Stimulated activated naive CD8-positive, alpha-beta T cell treated with anti-CD3 and anti-CD28 coated beads, Interleukin-15, Interleukin-2, amounts not matched to agents 100 ng/mL and 50 ng/mL, for 24 hours (primary cell): ENCODE results near the gene TYW5.

Experiments
- H3K27ac Mint-ChIP-seq: one replicate; pipeline ENCODE4 v1.8.0; 2021; ENCODE audit warnings: mild to moderate bottlenecking, mixed read lengths
- H3K27me3 Mint-ChIP-seq: one replicate; pipeline ENCODE4 v1.8.0; 2021; ENCODE audit warnings: mixed read lengths
- H3K36me3 Mint-ChIP-seq: one replicate; pipeline ENCODE4 v1.8.0; 2021; ENCODE audit warnings: low read depth, mixed read lengths
- H3K4me1 Mint-ChIP-seq: one replicate; pipeline ENCODE4 v1.8.0; 2021; ENCODE audit warnings: low read depth, mixed read lengths
- H3K4me3 Mint-ChIP-seq: one replicate; pipeline ENCODE4 v1.8.0; 2021; ENCODE audit warnings: mild to moderate bottlenecking, mixed read lengths
- H3K9me3 Mint-ChIP-seq: one replicate; pipeline ENCODE4 v1.8.0; 2021; ENCODE audit warnings: mixed read lengths

TYW5 gene, protein sequence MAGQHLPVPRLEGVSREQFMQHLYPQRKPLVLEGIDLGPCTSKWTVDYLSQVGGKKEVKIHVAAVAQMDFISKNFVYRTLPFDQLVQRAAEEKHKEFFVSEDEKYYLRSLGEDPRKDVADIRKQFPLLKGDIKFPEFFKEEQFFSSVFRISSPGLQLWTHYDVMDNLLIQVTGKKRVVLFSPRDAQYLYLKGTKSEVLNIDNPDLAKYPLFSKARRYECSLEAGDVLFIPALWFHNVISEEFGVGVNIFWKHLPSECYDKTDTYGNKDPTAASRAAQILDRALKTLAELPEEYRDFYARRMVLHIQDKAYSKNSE

DNA sequence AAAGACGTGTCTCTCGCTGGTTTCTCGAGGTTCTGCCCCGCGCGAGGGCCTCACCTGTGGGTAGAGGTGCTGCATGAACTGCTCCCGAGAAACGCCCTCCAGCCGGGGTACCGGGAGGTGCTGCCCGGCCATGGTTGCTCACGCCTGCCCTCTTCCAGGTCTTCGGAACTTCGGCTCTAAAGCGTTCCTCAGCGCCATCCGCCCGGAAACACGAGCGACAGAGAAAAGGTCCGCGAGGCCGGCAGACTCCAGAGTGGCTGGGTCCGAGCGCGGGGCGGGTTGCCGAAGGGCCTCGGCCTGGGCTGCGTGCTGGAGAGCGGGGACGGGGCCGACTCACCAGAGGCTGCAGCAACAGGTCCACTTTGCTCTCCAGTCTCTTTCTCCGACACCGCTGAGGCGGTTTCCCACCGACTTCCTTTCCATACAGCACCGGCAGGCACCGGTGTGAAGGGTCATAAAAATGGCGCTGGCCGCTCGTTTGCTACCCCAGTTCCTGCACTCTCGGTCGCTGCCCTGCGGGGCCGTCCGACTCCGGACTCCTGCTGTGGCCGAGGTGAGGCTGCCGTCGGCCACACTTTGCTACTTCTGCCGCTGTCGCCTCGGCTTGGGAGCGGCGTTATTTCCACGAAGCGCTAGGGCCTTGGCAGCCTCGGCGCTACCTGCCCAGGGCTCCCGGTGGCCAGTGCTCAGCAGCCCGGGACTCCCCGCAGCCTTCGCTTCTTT, at the start of gene TYW5, which contains the start of gene MAIP1:
Gene TYW5 (minus strand): TSS at position 153 of the 723 bp plus-strand sequence. CDS start 21 bp downstream, at position 132.
Gene MAIP1 (plus strand): TSS at position 244 of the 723 bp plus-strand sequence. CDS start 217 bp downstream, at position 461.
- H3K27me3 Mint-ChIP-seq: no peaks in the 10 kb centered on the region
- peaks cover 50% of the 10 kb centered on the region for H3K4me1 Mint-ChIP-seq
- H3K27ac Mint-ChIP-seq: peak within 1 kb of the TSS; percentile 98
- peaks cover 34% of the 10 kb centered on the region for H3K36me3 Mint-ChIP-seq
- peak within 1 kb of the TSS; percentile 100 for H3K4me3 Mint-ChIP-seq
- H3K9me3 Mint-ChIP-seq: no peaks in the 10 kb centered on the region

DNA sequence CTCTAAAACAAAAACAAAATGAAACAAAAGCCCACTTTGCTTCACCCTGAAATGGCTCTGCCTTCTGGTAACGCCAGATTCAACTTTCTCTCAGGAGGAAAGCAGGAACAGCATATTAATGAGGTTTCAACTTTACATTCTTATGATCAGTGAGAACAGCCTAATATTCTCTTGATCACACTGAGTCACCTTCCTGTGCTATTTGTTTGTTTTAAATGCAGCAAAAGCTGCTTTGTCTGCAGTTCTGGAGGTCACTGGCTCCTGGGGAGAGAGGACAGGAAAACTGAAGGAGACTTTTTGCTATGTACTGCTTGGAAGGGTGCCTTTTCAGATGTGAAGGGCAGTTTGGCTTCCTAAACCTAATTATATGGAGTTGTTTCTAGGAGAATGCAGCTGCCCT, 48.2 kb upstream of the TYW5 start:
- H3K27me3 Mint-ChIP-seq: peaks cover 13% of the 10 kb centered on the region
- no peak overlapping the region for H3K27ac Mint-ChIP-seq
- no peak overlapping the region for H3K4me3 Mint-ChIP-seq
- peaks cover 8% of the 10 kb centered on the region for H3K9me3 Mint-ChIP-seq
- H3K36me3 Mint-ChIP-seq: no peaks in the 10 kb centered on the region
- no peaks in the 10 kb centered on the region for H3K4me1 Mint-ChIP-seq

DNA sequence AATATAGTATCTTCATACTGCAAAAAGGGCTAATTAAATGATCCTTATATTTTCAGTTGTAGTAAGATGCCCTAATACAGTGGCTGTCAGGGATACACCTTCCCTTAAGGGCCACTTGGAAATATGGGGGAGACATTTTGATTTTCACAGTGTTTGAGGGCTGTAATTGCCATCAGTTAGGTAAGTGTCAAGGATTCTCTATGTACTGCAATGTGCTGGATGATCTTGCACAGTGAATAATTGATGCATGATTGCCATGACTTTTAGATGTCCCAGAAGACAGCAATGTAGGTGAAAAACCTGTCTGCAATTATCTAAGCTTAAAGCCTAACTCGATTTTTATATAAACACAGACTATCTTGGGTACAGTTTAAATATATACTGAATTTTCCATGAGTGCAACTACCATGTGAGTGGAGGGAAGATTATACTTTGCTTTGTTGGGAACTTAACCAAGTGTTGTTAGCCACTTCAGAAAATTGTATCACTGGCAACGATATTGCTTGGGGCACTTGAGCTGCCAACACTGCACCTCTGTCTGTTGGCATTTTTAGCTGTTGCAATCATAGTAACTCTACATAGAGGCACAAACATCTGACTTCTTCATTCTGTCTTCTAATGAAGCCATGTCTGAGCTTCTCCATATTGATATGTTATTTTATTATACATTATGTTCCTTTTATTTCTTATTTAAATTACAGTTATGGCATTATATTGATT, 45.3 kb upstream of the TYW5 start:
- H3K9me3 Mint-ChIP-seq: peaks cover 4% of the 10 kb centered on the region
- H3K27me3 Mint-ChIP-seq: peaks cover 10% of the 10 kb centered on the region
- H3K4me3 Mint-ChIP-seq: no peak overlapping the region
- H3K4me1 Mint-ChIP-seq: no peaks in the 10 kb centered on the region
- no peaks in the 10 kb centered on the region for H3K36me3 Mint-ChIP-seq
- H3K27ac Mint-ChIP-seq: no peak overlapping the region

DNA sequence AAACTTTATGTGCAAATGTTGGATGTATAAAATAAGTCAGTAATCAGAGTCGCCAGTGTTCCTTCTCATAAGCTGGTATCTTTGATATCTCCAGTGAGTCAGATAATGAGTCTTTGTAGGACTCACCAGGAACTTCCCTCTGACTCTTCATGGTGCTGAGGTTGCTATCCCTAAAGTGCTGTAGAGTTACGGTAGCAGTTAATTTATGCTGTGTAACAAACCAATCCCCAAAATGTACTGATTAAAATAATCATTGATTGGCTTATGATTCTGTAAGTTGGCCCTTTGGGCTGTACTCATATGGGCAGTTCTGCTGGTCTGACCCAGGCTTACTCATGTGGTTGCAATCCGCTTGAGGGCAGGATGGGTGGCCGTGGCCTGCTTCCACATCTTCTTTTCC, 43.9 kb upstream of the TYW5 start:
- Mint-ChIP-seq H3K4me3 (no peak overlapping the region), H3K9me3 (no peaks in the 10 kb centered on the region), H3K36me3 (no peaks in the 10 kb centered on the region), H3K4me1 (no peaks in the 10 kb centered on the region), H3K27me3 (peaks cover 10% of the 10 kb centered on the region), H3K27ac (no peak overlapping the region)

DNA sequence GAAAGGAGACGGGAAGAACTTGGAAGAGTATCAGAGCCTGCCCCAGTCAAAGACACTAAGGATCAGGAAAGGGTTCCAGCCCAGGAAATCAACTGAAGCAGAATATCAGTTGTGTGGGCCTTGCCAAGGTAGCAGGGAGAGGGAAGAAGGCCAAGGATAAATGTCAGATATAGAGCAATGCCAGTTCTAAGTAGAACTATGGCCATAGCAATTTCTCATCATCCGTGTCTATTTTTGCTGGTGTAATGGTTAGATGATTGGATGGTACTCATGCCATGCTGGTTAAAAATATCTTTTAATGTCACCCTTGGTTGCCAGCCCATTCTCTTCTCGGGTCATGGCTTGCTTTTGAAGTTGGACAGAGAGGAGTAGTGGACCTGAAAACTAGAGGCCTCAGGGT, 42.0 kb upstream of the TYW5 start:
- no peaks in the 10 kb centered on the region for H3K9me3 Mint-ChIP-seq
- H3K4me1 Mint-ChIP-seq: no peaks in the 10 kb centered on the region
- H3K27me3 Mint-ChIP-seq: no peaks in the 10 kb centered on the region
- H3K27ac Mint-ChIP-seq: no peak overlapping the region
- no peak overlapping the region for H3K4me3 Mint-ChIP-seq
- no peaks in the 10 kb centered on the region for H3K36me3 Mint-ChIP-seq

DNA sequence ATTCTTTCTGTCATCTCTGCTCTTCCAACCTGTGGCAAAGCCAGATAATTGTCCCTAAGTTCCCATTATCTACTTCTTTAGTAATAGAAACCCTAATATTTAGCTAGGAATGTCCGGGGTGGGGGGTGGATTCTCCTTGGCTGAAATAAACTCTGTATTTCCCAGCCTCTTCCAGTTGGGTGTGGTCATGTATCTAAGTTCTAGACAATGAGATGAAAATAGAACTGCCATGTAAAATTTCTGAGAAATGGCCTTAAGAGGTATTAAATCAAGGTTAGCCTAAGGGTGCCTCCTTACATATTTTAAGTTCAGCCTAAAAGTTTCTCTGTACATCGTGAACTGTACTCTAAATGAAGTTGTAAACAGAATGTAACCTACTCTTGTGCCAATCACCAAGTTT, 39.6 kb upstream of the TYW5 start:
- Mint-ChIP-seq H3K27me3 (no peaks in the 10 kb centered on the region), H3K27ac (no peak overlapping the region), H3K4me3 (no peak overlapping the region), H3K9me3 (no peaks in the 10 kb centered on the region), H3K36me3 (no peaks in the 10 kb centered on the region), H3K4me1 (no peaks in the 10 kb centered on the region)

DNA sequence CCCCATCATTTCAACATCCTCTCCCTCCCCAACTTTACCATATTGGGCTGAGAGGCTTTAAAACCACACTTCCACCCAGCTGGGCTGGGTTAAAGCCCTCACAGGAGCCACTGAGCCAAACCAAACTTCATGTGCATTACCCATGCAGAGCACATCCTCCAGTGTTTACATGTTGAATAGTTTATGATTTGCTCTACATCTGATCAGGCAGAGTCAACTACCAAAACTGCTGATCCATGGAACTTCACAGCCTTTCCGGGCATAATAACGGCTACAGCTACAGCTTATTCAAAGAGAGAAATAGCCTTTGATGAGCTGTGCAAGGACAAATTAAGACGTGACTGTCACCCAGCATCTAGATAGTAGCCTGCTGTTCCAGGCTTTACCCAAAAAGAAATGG, 39.1 kb upstream of the TYW5 start:
- H3K4me3 Mint-ChIP-seq: no peak overlapping the region
- H3K27me3 Mint-ChIP-seq: no peaks in the 10 kb centered on the region
- H3K9me3 Mint-ChIP-seq: no peaks in the 10 kb centered on the region
- no peak overlapping the region for H3K27ac Mint-ChIP-seq
- H3K36me3 Mint-ChIP-seq: no peaks in the 10 kb centered on the region
- H3K4me1 Mint-ChIP-seq: no peaks in the 10 kb centered on the region

DNA sequence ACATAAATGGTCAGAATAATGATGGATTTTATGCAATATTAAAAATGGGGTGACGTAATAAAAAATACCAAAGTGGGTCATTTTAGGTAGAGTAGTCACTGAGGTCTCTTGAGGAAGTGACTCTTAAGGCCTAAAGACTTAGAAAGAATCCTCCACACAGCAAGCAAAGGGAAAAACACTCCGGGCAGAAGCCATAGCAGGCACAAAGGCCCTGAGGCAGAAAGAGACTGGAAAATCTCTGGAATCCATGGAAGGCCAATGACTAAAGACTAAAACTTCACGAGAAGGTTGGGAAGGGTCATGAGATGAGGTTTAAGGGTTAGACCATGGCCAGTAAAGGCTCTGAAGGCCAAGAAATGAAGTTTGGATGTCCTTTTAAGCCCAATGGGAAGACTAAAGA, 37.0 kb upstream of the TYW5 start:
- H3K9me3 Mint-ChIP-seq: no peaks in the 10 kb centered on the region
- H3K27me3 Mint-ChIP-seq: no peaks in the 10 kb centered on the region
- no peaks in the 10 kb centered on the region for H3K4me1 Mint-ChIP-seq
- H3K4me3 Mint-ChIP-seq: no peak overlapping the region
- H3K27ac Mint-ChIP-seq: no peak overlapping the region
- no peaks in the 10 kb centered on the region for H3K36me3 Mint-ChIP-seq

DNA sequence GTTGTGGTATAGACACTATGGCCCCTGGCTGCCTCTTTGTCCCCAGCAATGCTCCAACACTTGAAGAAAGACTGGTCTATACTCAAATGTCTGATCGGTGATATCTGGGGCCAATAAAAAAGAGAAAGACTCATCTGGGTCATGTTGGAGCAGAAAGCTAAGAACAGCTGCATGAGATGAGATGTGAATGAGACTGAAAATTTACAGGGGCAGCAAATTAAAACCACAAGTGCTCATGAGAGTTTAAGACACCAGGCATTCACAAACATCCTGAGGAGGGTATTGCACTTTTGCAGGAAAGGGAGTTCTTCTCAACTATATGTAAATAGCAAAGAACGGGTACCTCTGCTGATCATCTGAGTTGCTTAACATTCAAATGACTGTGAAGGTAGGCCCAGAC, 36.4 kb upstream of the TYW5 start:
- Mint-ChIP-seq H3K4me1 (no peaks in the 10 kb centered on the region), H3K27ac (no peak overlapping the region), H3K4me3 (no peak overlapping the region), H3K27me3 (no peaks in the 10 kb centered on the region), H3K9me3 (no peaks in the 10 kb centered on the region), H3K36me3 (no peaks in the 10 kb centered on the region)

DNA sequence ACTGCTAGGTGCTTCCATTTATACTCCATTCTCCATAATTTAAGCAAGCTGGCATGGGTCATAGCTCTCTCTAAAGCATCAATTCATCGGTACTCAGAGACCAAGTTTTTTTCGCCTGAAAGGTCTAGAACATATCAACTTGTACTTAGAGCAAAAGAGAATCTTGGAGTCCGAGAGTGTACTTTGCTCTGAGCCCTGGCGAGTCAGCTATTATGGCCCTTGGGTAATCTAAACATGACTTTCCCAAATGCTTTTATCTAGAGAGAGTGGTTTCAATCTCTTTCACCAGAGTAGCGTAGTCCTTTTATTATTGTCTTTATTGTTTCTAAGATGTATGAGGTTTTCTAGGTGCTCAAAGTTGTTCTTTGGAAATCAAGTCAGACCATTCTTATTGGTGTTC, 34.5 kb upstream of the TYW5 start:
- H3K27me3 Mint-ChIP-seq: no peaks in the 10 kb centered on the region
- no peak overlapping the region for H3K4me3 Mint-ChIP-seq
- no peaks in the 10 kb centered on the region for H3K36me3 Mint-ChIP-seq
- no peak overlapping the region for H3K27ac Mint-ChIP-seq
- no peaks in the 10 kb centered on the region for H3K4me1 Mint-ChIP-seq
- no peaks in the 10 kb centered on the region for H3K9me3 Mint-ChIP-seq

DNA sequence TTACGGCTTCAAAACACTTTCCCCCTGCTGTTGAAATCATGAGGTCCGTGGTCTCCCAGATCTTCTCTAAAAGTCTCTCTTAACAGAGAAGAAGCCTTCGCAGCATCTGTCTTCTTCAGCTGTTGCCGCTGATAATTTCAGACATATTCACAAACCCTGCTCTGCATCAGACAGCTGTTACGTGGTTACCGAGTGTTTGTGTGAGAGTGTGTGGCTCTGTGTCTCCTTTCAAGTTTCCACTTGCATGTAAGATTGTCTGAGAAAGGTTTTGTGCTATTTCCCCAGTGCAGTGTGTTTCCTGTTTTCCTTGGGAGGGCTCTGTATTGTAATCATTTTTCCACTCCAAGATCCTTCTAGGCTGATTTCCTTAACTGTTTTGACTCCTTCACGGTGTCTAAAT, 32.9 kb upstream of the TYW5 start:
- Mint-ChIP-seq H3K4me1 (no peaks in the 10 kb centered on the region), H3K27ac (no peak overlapping the region), H3K36me3 (no peaks in the 10 kb centered on the region), H3K27me3 (no peaks in the 10 kb centered on the region), H3K4me3 (no peak overlapping the region), H3K9me3 (no peaks in the 10 kb centered on the region)

DNA sequence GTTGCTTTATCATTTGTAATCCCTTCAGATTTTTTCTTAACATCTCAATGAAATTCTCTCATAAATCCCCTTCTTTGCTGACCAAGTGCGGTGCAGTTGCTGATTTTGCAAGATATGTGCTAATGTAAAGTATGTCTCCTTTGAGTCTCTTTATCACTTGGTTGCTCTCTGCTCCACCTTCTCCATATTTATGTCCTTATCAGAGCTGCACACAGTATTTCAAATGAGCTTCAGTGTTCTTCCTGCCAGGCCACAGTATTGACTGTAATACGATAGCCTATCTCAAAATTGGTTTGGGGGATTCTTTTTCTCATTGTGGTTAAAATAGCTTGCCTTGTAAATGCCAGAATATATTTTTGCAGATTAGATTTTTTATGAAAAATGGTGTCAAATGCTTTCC, 32.3 kb upstream of the TYW5 start:
- H3K4me1 Mint-ChIP-seq: no peaks in the 10 kb centered on the region
- H3K27ac Mint-ChIP-seq: no peak overlapping the region
- H3K4me3 Mint-ChIP-seq: no peak overlapping the region
- no peaks in the 10 kb centered on the region for H3K9me3 Mint-ChIP-seq
- H3K36me3 Mint-ChIP-seq: no peaks in the 10 kb centered on the region
- no peaks in the 10 kb centered on the region for H3K27me3 Mint-ChIP-seq

DNA sequence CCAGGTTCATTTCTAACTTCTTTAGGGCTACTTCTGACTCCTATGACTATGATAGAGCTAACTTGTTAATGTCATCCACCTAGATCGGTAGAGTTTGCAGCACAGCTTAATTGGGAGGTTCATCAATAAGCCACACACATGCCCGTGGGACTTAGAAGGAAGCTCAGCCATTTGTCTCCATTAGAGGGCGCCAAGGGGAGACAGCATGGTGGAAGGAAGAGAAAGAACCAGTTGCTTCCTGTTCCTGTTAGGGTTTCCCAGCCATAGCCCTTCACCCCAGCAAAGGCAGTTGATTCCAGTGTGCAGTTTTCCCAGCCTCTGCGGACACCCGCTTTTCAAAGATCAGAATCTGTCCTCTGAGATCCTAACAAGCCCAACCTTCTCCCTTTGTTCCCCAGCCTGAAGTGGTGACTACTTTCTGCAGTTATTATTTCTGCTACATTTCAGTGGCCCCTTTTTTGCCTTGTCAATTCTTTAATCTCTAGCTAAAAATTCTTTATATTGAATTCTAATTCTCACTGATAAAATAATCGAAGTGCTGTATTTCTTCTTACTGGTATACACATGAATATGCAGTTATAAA, 30.4 kb upstream of the TYW5 start:
- Mint-ChIP-seq H3K4me3 (no peak overlapping the region), H3K36me3 (no peaks in the 10 kb centered on the region), H3K4me1 (no peaks in the 10 kb centered on the region), H3K27ac (no peak overlapping the region), H3K27me3 (no peaks in the 10 kb centered on the region), H3K9me3 (no peaks in the 10 kb centered on the region)

DNA sequence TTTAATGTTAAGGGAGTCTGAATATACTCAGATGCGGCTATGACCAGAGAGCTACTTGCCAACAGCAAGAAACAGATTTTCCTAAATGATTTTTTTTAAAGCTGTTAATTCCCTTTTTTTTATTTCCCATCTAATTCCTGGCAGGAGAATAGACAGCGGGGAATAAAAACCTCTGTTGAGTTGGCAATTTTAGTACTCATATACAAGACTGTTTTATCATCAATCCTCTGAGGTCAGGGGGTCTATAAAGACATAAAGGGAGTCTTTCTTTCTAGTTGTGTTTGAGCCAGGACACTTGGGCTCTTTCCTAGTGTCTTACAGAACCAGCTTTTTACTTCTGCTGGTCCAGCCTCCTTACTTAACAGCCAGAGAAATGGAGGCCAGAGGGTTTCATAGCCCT, 29.5 kb upstream of the TYW5 start:
- H3K9me3 Mint-ChIP-seq: no peaks in the 10 kb centered on the region
- H3K27ac Mint-ChIP-seq: no peak overlapping the region
- H3K4me1 Mint-ChIP-seq: peaks cover 3% of the 10 kb centered on the region
- H3K36me3 Mint-ChIP-seq: no peaks in the 10 kb centered on the region
- no peaks in the 10 kb centered on the region for H3K27me3 Mint-ChIP-seq
- H3K4me3 Mint-ChIP-seq: no peak overlapping the region

DNA sequence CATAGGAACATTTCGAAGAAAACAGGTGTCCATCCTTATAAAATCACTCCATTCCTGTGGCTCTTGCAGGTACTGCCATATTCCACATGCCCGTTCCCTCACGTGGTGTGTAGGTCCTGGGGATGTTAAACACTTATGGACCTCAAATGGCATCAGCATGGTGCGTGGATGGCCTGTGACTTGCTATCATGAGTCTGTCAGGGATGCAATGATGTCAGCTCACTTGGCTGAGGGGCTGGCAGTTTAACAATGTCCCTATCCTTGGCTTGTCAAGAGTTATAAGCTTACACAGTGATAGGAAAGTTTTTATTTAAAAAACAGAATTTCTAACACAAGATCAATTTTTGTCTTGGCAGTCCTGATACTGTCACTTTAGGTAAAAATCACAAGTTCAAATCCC, 28.9 kb upstream of the TYW5 start:
- Mint-ChIP-seq H3K4me3 (no peak overlapping the region), H3K4me1 (peaks cover 4% of the 10 kb centered on the region), H3K9me3 (no peaks in the 10 kb centered on the region), H3K27ac (no peak overlapping the region), H3K36me3 (no peaks in the 10 kb centered on the region), H3K27me3 (no peaks in the 10 kb centered on the region)
